Right lobe of liver (tissue), 6 donors: ENCODE data around the gene MEIS2. TPM values are rescaled to one million over a fixed set of nuclear protein-coding genes. Genes with fewer than 3 reads are reported as not detected.

ENCODE experiments used
- ATAC-seq, 4 donors: fragments of 200-7000 bp; cut with Tn5 transposase; one replicate each; pipeline ENCODE4 v1.9.1; 2020; ENCODE audit warnings: mild to moderate bottlenecking in 4 of 4, moderate library complexity in 4 of 4
- DNase-seq, 3 donors: peaks; one replicate each; pipeline ENCODE4 v3.0.0-alpha.2; 2020
- H3K27ac ChIP-seq, 3 donors: fragments of 200-600 bp; one replicate each; pipeline ENCODE4 v1.8.0; 2022
- H3K27me3 ChIP-seq, 2 donors: fragments of 200-600 bp; one replicate each; pipeline ENCODE4 v1.8.0; 2022
- H3K36me3 ChIP-seq, 4 donors: fragments of 200-600 bp; sonication (generic) in 1 of 4; one replicate each; pipeline versions ENCODE4 v1.5.1 to v1.8.0; 2017 to 2022; ENCODE audit warnings: control low read depth in 1 of 4
- H3K4me1 ChIP-seq, 4 donors: fragments of 200-600 bp; sonication (generic) in 1 of 4; one replicate each; pipeline versions ENCODE4 v1.5.1 to v1.8.0; 2017 to 2022; ENCODE audit warnings: control low read depth in 1 of 4
- H3K4me3 ChIP-seq, 3 donors: fragments of 200-600 bp; one replicate each; pipeline ENCODE4 v1.8.0; 2022
- H3K9me3 ChIP-seq, 4 donors: fragments of 200-600 bp; sonication (generic) in 1 of 4; one replicate each; pipeline versions ENCODE4 v1.5.1 to v1.8.0; 2017 to 2022; ENCODE audit warnings: control low read depth in 1 of 4
- POLR2A ChIP-seq: fragments of 450-650 bp; IDR thresholded peaks from one replicate; pipeline ENCODE4 v1.6.1; 2017; ENCODE audit warnings: antibody characterized with exemption, mild to moderate bottlenecking
- WGBS: methylation state at CpG from one replicate; pipeline ENCODE4 v1.1.6; 2018; ENCODE audit warnings: low coverage, low lambda C conversion rate; ENCODE audit not compliant: insufficient coverage; ENCODE audit errors: missing lambda C conversion rate; 5-methylcytosine and 5-hydroxymethylcytosine counted together
- intact Hi-C, 2 donors: fragments of 100-400 bp; cut with DNase I; formaldehyde crosslinking; loops; one replicate each; pipeline versions ENCODE4 v1.11.2 to v1.14.1; 2022
- total RNA-seq, 6 experiments: library from RNA; depleted of rRNA in 2 of 6; stranded (reverse); fragments of >200 nt in 2 of 6; fragmentation: NEBNext Ultra II Directional in 3 of 6; extraction: Animal tissue kit (Norgen Biotek cat#: 25700) in 3 of 6; gene quantifications; one replicate each; pipeline versions ENCODE4 v1.1.0 to v1.2.4, GENCODE V29; 2016 to 2023
- TF ChIP-seq, protein P1 (sequence below), 4 donors: fragments of 200-600 bp in 3 of 4; fragments of 450-650 bp in 1 of 4; IDR thresholded peaks; one replicate each; pipeline versions ENCODE4 v1.5.1 to v1.8.0; 2016 to 2022; ENCODE audit warnings: antibody characterized with exemption in 4 of 4, mild to moderate bottlenecking in 2 of 4
- donor health status: DM: no; HTN: yes; CAD: no.
- donor health status: DM: no; HTN: no; CAD: no.
- donor health status: DM: no; HTN: no; CAD: no.
- donor health status: DM: no; HTN: yes; CAD: no.
- donor health status: DM: no; HTN: yes; CAD: no.

MEIS2 gene
- total RNA-seq, 6 experiments from 2014 or later = 6.1 to 18.0 (median 7.9) TPM

GRCh38 chr15:37135225-37135624 is 34.9 kb upstream of the MEIS2 start:
- Histone ChIP-seq H3K36me3 (no peaks in the 10 kb centered on the region), H3K27ac (no peak overlapping the region), H3K9me3 (no peaks in the 10 kb centered on the region), H3K4me1 (no peaks in the 10 kb centered on the region), H3K4me3 (no peak overlapping the region), H3K27me3 (no peaks in the 10 kb centered on the region)
- WGBS = 44% methylated on average over 1 of the region's 1 CpG
- DNase-seq (no peak), ATAC-seq (peak in 2 of 4 donors; percentile 29 to 56)
- intact Hi-C loops = no loop called here
- TF ChIP-seq POLR2A = no peak
- TF ChIP-seq, protein P1, sequence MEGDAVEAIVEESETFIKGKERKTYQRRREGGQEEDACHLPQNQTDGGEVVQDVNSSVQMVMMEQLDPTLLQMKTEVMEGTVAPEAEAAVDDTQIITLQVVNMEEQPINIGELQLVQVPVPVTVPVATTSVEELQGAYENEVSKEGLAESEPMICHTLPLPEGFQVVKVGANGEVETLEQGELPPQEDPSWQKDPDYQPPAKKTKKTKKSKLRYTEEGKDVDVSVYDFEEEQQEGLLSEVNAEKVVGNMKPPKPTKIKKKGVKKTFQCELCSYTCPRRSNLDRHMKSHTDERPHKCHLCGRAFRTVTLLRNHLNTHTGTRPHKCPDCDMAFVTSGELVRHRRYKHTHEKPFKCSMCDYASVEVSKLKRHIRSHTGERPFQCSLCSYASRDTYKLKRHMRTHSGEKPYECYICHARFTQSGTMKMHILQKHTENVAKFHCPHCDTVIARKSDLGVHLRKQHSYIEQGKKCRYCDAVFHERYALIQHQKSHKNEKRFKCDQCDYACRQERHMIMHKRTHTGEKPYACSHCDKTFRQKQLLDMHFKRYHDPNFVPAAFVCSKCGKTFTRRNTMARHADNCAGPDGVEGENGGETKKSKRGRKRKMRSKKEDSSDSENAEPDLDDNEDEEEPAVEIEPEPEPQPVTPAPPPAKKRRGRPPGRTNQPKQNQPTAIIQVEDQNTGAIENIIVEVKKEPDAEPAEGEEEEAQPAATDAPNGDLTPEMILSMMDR (IDR thresholded peaks at IDR 0.05) = peak in 3 of 4 donors; percentile 6 to 18 (median 9)

DNA sequence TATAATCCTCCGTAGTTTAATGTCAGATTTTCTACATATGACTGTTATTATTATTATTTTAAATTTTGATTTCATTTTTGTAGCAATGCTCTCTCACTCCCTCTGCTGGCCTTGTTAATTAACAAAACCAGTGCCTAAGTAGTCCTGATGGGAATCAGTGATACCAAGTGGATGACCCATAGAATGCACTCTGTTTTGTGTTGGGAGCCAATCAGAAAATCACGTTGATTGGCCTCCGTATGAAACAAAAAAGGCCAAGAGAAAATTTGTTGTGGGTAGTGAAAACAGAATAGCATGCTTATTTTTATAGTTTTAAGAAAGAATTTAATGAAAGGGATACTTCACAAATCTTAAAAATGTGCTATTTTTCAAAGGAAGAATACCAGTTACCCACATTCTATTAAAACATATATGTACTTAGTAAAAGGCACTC is 34.4 kb upstream of the MEIS2 start:
- intact Hi-C loops = no loop called here
- TF ChIP-seq, protein P1 (IDR thresholded peaks at IDR 0.05) = peak; percentile 73 to 77 (median 74)
- no peak for TF ChIP-seq POLR2A
- no peaks in the 10 kb centered on the region for H3K36me3 ChIP-seq
- ATAC-seq = peak; percentile 74 to 87 (median 76)
- peaks cover 0 to 3% of the 10 kb centered on the region in 2 donors for H3K27me3 ChIP-seq
- no peak for DNase-seq
- H3K27ac ChIP-seq = no peak overlapping the region
- no peak overlapping the region for H3K4me3 ChIP-seq
- 14% methylated on average over 3 of the region's 3 CpGs for WGBS
- H3K4me1 ChIP-seq = no peaks in the 10 kb centered on the region
- H3K9me3 ChIP-seq = no peaks in the 10 kb centered on the region

DNA sequence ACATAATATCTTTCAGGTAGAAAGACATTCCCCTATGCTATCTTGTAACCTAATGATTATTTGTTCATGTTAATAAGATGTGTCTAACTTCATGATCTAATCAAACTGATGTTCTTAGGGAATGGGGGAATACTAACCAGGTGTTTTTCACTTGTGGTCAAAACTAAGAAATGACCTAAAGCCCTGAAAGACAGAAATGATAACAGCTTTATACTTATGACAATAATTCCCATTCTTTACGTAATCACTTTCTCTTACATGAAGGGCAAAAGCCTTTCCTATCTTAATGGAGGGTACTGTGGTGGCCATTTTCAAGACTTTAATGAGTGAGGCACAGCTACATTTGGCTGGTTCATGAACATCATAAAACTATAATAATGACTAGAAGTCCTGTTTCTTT is 33.9 kb upstream of the MEIS2 start:
- no peaks in the 10 kb centered on the region for H3K9me3 ChIP-seq
- 75% methylated on average over 1 of the region's 1 CpG for WGBS
- H3K36me3 ChIP-seq = no peaks in the 10 kb centered on the region
- ATAC-seq (no peak), DNase-seq (no peak)
- no peaks in the 10 kb centered on the region for H3K4me1 ChIP-seq
- no peak overlapping the region for H3K4me3 ChIP-seq
- TF ChIP-seq, protein P1 (IDR thresholded peaks at IDR 0.05) = no peak
- TF ChIP-seq POLR2A = no peak
- intact Hi-C loops = no loop called here
- no peak overlapping the region for H3K27ac ChIP-seq
- H3K27me3 ChIP-seq = peaks cover 0 to 5% of the 10 kb centered on the region in 2 donors

- TF ChIP-seq POLR2A = no peak
- TF ChIP-seq, protein P1 (IDR thresholded peaks at IDR 0.05) = peak; percentile 33 to 50 (median 40)
- no peak overlapping the region for H3K27ac ChIP-seq
- H3K4me1 ChIP-seq = no peaks in the 10 kb centered on the region
- 0% methylated on average over 1 of the region's 1 CpG for WGBS
- no peak overlapping the region for H3K4me3 ChIP-seq
- H3K9me3 ChIP-seq = no peaks in the 10 kb centered on the region
- intact Hi-C loops = no loop called here
- H3K36me3 ChIP-seq = no peaks in the 10 kb centered on the region
- ATAC-seq (peak; percentile 47 to 76 (median 62)), DNase-seq (no peak)
- peaks cover 0 to 5% of the 10 kb centered on the region in 2 donors for H3K27me3 ChIP-seq
Measured at GRCh38 chr15:37133602-37134001, 33.3 kb upstream of the MEIS2 start.
